Fibroblast of lung (primary cell): ENCODE results near the gene ZNF664. TPM values are rescaled to one million over a fixed set of nuclear protein-coding genes. Genes with fewer than 3 reads are reported as not detected.

Experiments used
- DNase-seq, 2 donors: peaks; one replicate each; pipeline versions ENCODE4 v3.0.0 to v3.0.0-alpha.2; 2010; ENCODE audit warnings: low read depth in 2 of 2
- H2AFZ ChIP-seq: 2 replicates; pipeline ENCODE4 v1.5.1; 2012; ENCODE audit warnings: low read length, control low read depth, inconsistent platforms
- H3K27ac ChIP-seq: 2 replicates; pipeline ENCODE4 v1.5.1; 2011; ENCODE audit warnings: low read length, control low read depth; ENCODE audit not compliant: insufficient read depth
- H3K27me3 ChIP-seq: 2 replicates; pipeline ENCODE4 v1.5.1; 2011; ENCODE audit warnings: mild to moderate bottlenecking, low read length; ENCODE audit not compliant: control insufficient read depth, insufficient read depth
- H3K36me3 ChIP-seq: 2 replicates; pipeline ENCODE4 v1.5.1; 2011; ENCODE audit warnings: low read length; ENCODE audit not compliant: control insufficient read depth, insufficient read depth
- H3K4me1 ChIP-seq: 2 replicates; pipeline ENCODE4 v1.5.1; 2011; ENCODE audit warnings: low read length; ENCODE audit not compliant: control insufficient read depth, insufficient read depth; ENCODE audit errors: extremely low read depth
- H3K4me2 ChIP-seq: 2 replicates; pipeline ENCODE4 v1.5.1; 2011; ENCODE audit warnings: low read length, control low read depth; ENCODE audit not compliant: insufficient read depth; ENCODE audit errors: extremely low read depth
- H3K4me3 ChIP-seq, 4 experiments: fragments of 200-600 bp in 1 of 4; sonication (generic) in 1 of 4; replicated peaks in 1 of 4; 2 replicates each; pipeline ENCODE4 v1.5.1; 2011 to 2016; ENCODE audit warnings: low read length in 4 of 4, low read depth in 3 of 4, mild to moderate bottlenecking in 3 of 4, control low read depth in 2 of 4, inconsistent platforms in 1 of 4, mixed read lengths in 1 of 4; ENCODE audit not compliant: insufficient read depth in 1 of 4; ENCODE audit errors: control extremely low read depth in 1 of 4
- H3K79me2 ChIP-seq: 2 replicates; pipeline ENCODE4 v1.5.1; 2012; ENCODE audit warnings: mild to moderate bottlenecking, low read length, inconsistent platforms; ENCODE audit not compliant: control insufficient read depth, insufficient read depth
- H3K9ac ChIP-seq: 2 replicates; pipeline ENCODE4 v1.5.1; 2011; ENCODE audit warnings: mild to moderate bottlenecking, low read length, control low read depth; ENCODE audit not compliant: insufficient read depth
- H3K9me3 ChIP-seq: 2 replicates; pipeline ENCODE4 v1.5.1; 2012; ENCODE audit warnings: low read depth, low read length; ENCODE audit not compliant: control insufficient read depth, insufficient read depth
- H4K20me1 ChIP-seq: 2 replicates; pipeline ENCODE4 v1.5.1; 2011; ENCODE audit warnings: low read length; ENCODE audit not compliant: control insufficient read depth, insufficient read depth; ENCODE audit errors: extremely low read depth
- EZH2 ChIP-seq: IDR thresholded peaks from 2 replicates; pipeline ENCODE4 v1.5.1; 2012; ENCODE audit warnings: low read length, control low read depth, mild to moderate bottlenecking; ENCODE audit errors: missing control alignments
- polyA plus RNA-seq, 2 donors: library from polyadenylated mRNA; depleted of rRNA in 1 of 2; stranded (reverse) in 1 of 2; unstranded in 1 of 2; fragments of >200 nt; gene quantifications; 2 replicates each; pipeline ENCODE4 v1.2.1, GENCODE V29; 2011 to 2012; ENCODE audit warnings: missing spikeins in 1 of 2
- total RNA-seq: library from RNA; depleted of rRNA; stranded (reverse); fragments of >200 nt; gene quantifications from 2 replicates; pipeline ENCODE4 v1.2.1, GENCODE V29; 2014
- TF ChIP-seq, protein P1 (sequence below), 2 donors: IDR thresholded peaks in 1 of 2; conservative IDR thresholded peaks in 1 of 2; 1 replicate in 1 of 2; 2 replicates in 1 of 2; pipeline ENCODE4 v1.5.1; 2011 to 2012; ENCODE audit warnings: low read length in 2 of 2, control low read depth in 1 of 2, inconsistent platforms in 1 of 2, low read depth in 1 of 2, mild to moderate bottlenecking in 1 of 2

The ZNF664 gene
- total and polyA plus RNA-seq, 2 donors (not counting 1 experiment from before 2014, with no cell fraction given) = 43.9 to 55.1 TPM

DNA sequence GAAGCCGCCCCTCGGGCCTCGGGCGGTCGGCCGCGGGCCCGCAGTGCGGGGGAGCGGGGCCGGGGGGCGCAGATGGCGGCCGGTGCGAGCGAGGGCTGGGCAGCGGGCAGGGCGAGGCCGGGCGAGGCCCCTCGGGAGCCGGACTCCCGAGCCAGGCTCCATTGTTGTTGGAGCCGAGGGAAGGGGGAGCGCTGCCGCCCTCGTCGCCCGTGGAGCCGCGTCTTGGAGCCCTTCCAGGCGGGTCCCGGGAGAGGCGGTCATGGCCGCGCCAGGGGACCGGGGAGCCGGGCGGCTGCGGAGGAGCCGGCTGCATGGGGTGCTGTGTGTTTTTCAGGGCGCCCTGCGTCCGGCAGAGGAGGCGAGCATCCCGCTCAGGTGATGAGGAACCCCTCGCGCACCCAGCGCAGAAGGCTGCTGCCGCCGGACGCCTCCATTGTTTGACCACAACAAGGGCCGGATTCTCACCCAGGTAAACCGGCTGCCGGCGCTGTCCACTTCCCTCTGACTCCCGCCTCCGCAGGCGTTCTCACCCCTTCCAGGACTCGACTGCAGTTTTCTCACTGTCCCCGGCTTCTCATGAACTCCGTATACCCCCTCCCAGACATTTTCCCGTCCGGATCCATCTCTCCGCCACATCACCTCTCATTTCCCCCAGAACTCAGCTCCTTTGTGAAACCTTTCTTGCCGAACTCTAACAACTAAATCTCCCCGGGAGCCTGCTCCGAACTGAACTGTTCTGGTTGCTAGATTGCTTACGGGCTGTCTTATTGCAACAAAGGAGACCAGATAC lies 732 bp downstream of the ZNF664 start:
- Histone ChIP-seq H3K36me3 (peaks cover 4% of the 10 kb centered on the region), H4K20me1 (no peaks in the 10 kb centered on the region), H3K4me2 (peak overlapping the region; percentile 84), H3K79me2 (peaks cover 21% of the 10 kb centered on the region), H2AFZ (peak overlapping the region; percentile 47), H3K4me1 (peaks cover 2% of the 10 kb centered on the region), H3K27me3 (no peaks in the 10 kb centered on the region), H3K27ac (no peak overlapping the region), H3K9ac (peak overlapping the region; percentile 70), H3K4me3 (peak overlapping the region; percentile 60 to 72 (median 68)), H3K9me3 (no peaks in the 10 kb centered on the region)
- no peak for TF ChIP-seq EZH2
- TF ChIP-seq, protein P1, sequence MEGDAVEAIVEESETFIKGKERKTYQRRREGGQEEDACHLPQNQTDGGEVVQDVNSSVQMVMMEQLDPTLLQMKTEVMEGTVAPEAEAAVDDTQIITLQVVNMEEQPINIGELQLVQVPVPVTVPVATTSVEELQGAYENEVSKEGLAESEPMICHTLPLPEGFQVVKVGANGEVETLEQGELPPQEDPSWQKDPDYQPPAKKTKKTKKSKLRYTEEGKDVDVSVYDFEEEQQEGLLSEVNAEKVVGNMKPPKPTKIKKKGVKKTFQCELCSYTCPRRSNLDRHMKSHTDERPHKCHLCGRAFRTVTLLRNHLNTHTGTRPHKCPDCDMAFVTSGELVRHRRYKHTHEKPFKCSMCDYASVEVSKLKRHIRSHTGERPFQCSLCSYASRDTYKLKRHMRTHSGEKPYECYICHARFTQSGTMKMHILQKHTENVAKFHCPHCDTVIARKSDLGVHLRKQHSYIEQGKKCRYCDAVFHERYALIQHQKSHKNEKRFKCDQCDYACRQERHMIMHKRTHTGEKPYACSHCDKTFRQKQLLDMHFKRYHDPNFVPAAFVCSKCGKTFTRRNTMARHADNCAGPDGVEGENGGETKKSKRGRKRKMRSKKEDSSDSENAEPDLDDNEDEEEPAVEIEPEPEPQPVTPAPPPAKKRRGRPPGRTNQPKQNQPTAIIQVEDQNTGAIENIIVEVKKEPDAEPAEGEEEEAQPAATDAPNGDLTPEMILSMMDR (conservative IDR thresholded peaks at IDR 0.05 in 1 of 2, IDR thresholded peaks at IDR 0.05 in 1 of 2; ENCODE audit: low read depth in 1 of 2, low read length in 2 of 2) = no peak
- DNase-seq = peak in 1 of 2 donors; percentile 34

DNA sequence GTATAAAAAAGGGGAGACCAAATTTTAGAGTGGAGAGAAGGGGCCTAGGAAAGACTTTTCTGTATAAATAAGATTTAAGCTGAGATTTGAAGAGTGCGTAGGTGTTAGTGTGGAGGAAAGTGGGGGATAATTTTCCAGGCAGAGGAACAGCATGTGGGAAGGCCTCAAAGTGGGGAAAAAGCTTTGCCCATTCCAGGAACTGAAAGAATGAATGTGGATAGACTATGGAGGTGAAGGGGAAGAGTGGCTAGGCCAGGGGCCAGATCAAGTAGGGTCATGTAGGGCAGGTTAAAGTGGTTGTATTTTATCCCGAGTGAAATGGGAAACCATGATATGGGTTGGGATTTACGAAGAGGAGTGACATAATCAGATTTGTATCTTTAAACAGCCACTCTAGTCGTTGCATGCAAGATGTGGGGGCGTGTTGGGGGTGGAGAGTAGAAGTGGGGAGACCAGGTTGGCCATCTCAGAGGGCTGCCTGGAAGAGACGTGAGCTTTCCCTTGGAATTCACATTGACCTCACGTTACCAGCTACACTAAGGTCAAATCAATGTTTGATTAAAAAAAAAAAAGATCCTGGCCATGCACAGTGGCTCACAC lies 3.3 kb downstream of the ZNF664 start:
- Histone ChIP-seq H3K27ac (no peak overlapping the region), H3K4me3 (no peak overlapping the region), H3K79me2 (peaks cover 9% of the 10 kb centered on the region), H3K4me2 (no peak overlapping the region), H3K4me1 (no peaks in the 10 kb centered on the region), H3K9ac (no peak overlapping the region), H4K20me1 (no peaks in the 10 kb centered on the region), H3K9me3 (no peaks in the 10 kb centered on the region), H2AFZ (no peak overlapping the region), H3K36me3 (peaks cover 4% of the 10 kb centered on the region), H3K27me3 (no peaks in the 10 kb centered on the region)
- TF ChIP-seq, protein P1 (conservative IDR thresholded peaks at IDR 0.05 in 1 of 2, IDR thresholded peaks at IDR 0.05 in 1 of 2; ENCODE audit: low read depth in 1 of 2, low read length in 2 of 2) = no peak
- TF ChIP-seq EZH2 = no peak
- no peak for DNase-seq

DNA sequence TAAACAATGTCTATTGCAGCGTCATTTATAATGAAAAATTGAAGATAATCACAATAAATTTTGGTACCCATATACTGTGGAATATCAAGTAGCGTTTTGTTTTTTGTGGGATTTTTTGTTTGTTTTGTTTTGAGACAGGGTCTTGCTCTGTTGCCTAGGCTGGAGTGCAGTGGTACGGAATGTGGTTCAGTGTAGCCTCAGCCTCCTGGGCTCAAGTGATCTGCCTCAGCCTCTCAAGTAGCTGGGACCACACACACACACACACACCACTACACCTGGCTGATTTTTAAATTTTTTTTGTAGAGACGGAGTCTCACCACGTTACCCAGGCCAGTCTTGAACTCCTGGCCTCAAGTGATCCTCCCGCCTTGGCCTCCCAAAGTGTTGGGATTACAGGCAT lies 6.6 kb downstream of the ZNF664 start:
- Histone ChIP-seq H3K36me3 (peaks cover 4% of the 10 kb centered on the region), H2AFZ (no peak overlapping the region), H3K9ac (no peak overlapping the region), H3K27ac (no peak overlapping the region), H3K27me3 (no peaks in the 10 kb centered on the region), H4K20me1 (no peaks in the 10 kb centered on the region), H3K4me2 (no peak overlapping the region), H3K79me2 (peaks cover 3% of the 10 kb centered on the region), H3K4me1 (no peaks in the 10 kb centered on the region), H3K4me3 (no peak overlapping the region), H3K9me3 (no peaks in the 10 kb centered on the region)
- no peak for DNase-seq
- TF ChIP-seq, protein P1 (conservative IDR thresholded peaks at IDR 0.05 in 1 of 2, IDR thresholded peaks at IDR 0.05 in 1 of 2; ENCODE audit: low read depth in 1 of 2, low read length in 2 of 2) = no peak
- no peak for TF ChIP-seq EZH2
